Thyroid gland (tissue), 4 donors: ENCODE measurements around the gene OBSCN.

Experiments
- POLR2A ChIP-seq, 2 donors: fragments of 450-650 bp; IDR thresholded peaks; one replicate each; pipeline ENCODE4 v1.6.1; 2017; ENCODE audit warnings: antibody characterized with exemption in 2 of 2, mild to moderate bottlenecking in 2 of 2, moderate library complexity in 1 of 2
- TF ChIP-seq, protein P1 (sequence below), 6 experiments: fragments of 200-600 bp in 3 of 6; fragments of 450-650 bp in 3 of 6; sonication (generic) in 3 of 6; IDR thresholded peaks; one replicate each; pipeline ENCODE4 v1.5.1; 2016 to 2019; ENCODE audit warnings: antibody characterized with exemption in 6 of 6, mild to moderate bottlenecking in 2 of 6, inconsistent platforms in 1 of 6, moderate library complexity in 1 of 6

- TF ChIP-seq, protein P1, sequence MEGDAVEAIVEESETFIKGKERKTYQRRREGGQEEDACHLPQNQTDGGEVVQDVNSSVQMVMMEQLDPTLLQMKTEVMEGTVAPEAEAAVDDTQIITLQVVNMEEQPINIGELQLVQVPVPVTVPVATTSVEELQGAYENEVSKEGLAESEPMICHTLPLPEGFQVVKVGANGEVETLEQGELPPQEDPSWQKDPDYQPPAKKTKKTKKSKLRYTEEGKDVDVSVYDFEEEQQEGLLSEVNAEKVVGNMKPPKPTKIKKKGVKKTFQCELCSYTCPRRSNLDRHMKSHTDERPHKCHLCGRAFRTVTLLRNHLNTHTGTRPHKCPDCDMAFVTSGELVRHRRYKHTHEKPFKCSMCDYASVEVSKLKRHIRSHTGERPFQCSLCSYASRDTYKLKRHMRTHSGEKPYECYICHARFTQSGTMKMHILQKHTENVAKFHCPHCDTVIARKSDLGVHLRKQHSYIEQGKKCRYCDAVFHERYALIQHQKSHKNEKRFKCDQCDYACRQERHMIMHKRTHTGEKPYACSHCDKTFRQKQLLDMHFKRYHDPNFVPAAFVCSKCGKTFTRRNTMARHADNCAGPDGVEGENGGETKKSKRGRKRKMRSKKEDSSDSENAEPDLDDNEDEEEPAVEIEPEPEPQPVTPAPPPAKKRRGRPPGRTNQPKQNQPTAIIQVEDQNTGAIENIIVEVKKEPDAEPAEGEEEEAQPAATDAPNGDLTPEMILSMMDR (IDR thresholded peaks at IDR 0.05) = peak in 4 of 6 experiments; percentile 36 to 51 (median 42)
- TF ChIP-seq POLR2A (IDR thresholded peaks at IDR 0.05) = no peak
These were observed 185.4 kb downstream of the OBSCN start for GRCh38 chr1:228393268-228393701.
